DOHH2 (cell line): Measurements from ENCODE around the gene DDA1.
"Not testable (repeated sequence)": the region's sequence is repeated elsewhere in the genome, so short reads cannot be mapped to it uniquely, and the experiment has no call there.

Experiments used
- H3F3A ChIP-seq: fragments of 200-600 bp; sonication (generic), shearing (Covaris generic); 2 replicates; pipeline ENCODE4 v1.6.0; 2016; ENCODE audit warnings: antibody characterized with exemption, mild to moderate bottlenecking; ENCODE audit not compliant: control insufficient read depth, insufficient read depth
- H3K27ac ChIP-seq: fragments of 200-600 bp; sonication (generic); 2 replicates; pipeline ENCODE4 v1.5.1; 2014; ENCODE audit warnings: low read depth, mild to moderate bottlenecking, low read length, moderate library complexity
- H3K27me3 ChIP-seq: fragments of 200-600 bp; sonication (generic); 2 replicates; pipeline ENCODE4 v1.6.1; 2014; ENCODE audit warnings: mild to moderate bottlenecking, low read length, mixed read lengths; ENCODE audit not compliant: control insufficient read depth
- H3K36me3 ChIP-seq: fragments of 200-600 bp; sonication (generic); 2 replicates; pipeline ENCODE4 v1.6.1; 2014; ENCODE audit warnings: mild to moderate bottlenecking, low read length, moderate library complexity, mixed read lengths; ENCODE audit not compliant: control insufficient read depth
- H3K4me1 ChIP-seq: fragments of 200-600 bp; sonication (generic); 2 replicates; pipeline ENCODE4 v1.6.1; 2014; ENCODE audit warnings: mild to moderate bottlenecking, low read length, mixed read lengths; ENCODE audit not compliant: control insufficient read depth
- H3K4me2 ChIP-seq: fragments of 200-600 bp; sonication (generic); 2 replicates; pipeline ENCODE4 v1.6.0; 2014; ENCODE audit warnings: mild to moderate bottlenecking, low read length, moderate library complexity
- H3K4me3 ChIP-seq: fragments of 200-600 bp; sonication (generic); 2 replicates; pipeline ENCODE4 v1.5.1; 2014; ENCODE audit warnings: mild to moderate bottlenecking, low read length, mixed read lengths
- H3K79me2 ChIP-seq: fragments of 200-600 bp; sonication (generic); 2 replicates; pipeline ENCODE4 v1.6.1; 2014; ENCODE audit warnings: mild to moderate bottlenecking, low read length, mixed read lengths; ENCODE audit not compliant: control insufficient read depth
- H3K9me2 ChIP-seq: fragments of 200-600 bp; sonication (generic); replicated peaks from 2 replicates; pipeline ENCODE4 v1.6.1; 2014; ENCODE audit warnings: mild to moderate bottlenecking, low read length, mixed read lengths; ENCODE audit not compliant: control insufficient read depth
- H3K9me3 ChIP-seq: fragments of 200-600 bp; sonication (generic); 2 replicates; pipeline ENCODE4 v1.6.1; 2014; ENCODE audit warnings: antibody characterized with exemption, low read length, mixed read lengths; ENCODE audit not compliant: control insufficient read depth, insufficient read depth
- H4K20me1 ChIP-seq: fragments of 200-600 bp; sonication (generic); 2 replicates; pipeline ENCODE4 v1.6.0; 2014; ENCODE audit warnings: low read depth, mild to moderate bottlenecking, antibody characterized with exemption, low read length, moderate library complexity; ENCODE audit not compliant: control insufficient read depth, insufficient read depth
- CTCF ChIP-seq: fragments of 200-600 bp; sonication (generic); IDR thresholded peaks from one replicate; pipeline ENCODE4 v1.5.1; 2014; ENCODE audit warnings: antibody characterized with exemption, mild to moderate bottlenecking, low read depth, low read length; ENCODE audit not compliant: poor library complexity, severe bottlenecking
- EZH2phosphoT487 ChIP-seq: fragments of 200-600 bp; sonication (generic); IDR thresholded peaks from 2 replicates; pipeline ENCODE4 v1.6.1; 2017; ENCODE audit warnings: borderline replicate concordance, mild to moderate bottlenecking, antibody characterized with exemption, low read length, moderate library complexity, mixed read lengths

Gene DDA1

GRCh38 chr19:17294051-17294891, 15.1 kb upstream of the DDA1 start:
- Histone ChIP-seq H4K20me1 (0 out of 2 replicates have a peak, but pooled peaks cover 3% of the 10 kb centered on the region), H3F3A (0 out of 2 replicates have a peak, but pooled peaks cover 3% of the 10 kb centered on the region), H3K27me3 (no peaks in the 10 kb centered on the region), H3K79me2 (peaks cover 12% of the 10 kb centered on the region), H3K9me2 (no peaks in the 10 kb centered on the region), H3K36me3 (peaks cover 4% of the 10 kb centered on the region), H3K4me2 (peak overlapping the region; percentile 100), H3K4me3 (peak overlapping the region; percentile 20; the same call in 1 of the 2 replicates), H3K27ac (no peak overlapping the region), H3K9me3 (0 out of 2 replicates have a peak, but pooled peaks cover 2% of the 10 kb centered on the region), H3K4me1 (peaks cover 27% of the 10 kb centered on the region)
- TF ChIP-seq EZH2phosphoT487: no peak
- no peak for TF ChIP-seq CTCF

DNA sequence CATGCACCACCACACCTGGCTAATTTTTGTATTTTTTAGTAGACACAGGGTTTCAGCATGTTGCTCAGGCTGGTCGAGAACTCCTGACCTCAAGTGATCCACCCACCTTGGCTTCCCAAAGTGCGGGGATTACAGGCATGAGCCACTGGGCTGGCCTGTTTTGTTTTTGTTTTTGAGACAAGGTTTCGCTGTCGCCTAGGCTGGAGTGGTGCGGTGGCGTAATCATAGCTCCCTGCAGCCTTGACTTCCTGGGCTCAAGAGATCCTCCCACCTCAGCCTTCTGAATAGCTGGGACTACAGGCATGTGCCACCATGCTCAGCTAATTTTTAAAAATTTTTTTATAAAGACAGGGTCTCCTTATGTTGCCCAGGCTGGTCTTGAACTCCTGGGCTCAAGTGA, 13.8 kb upstream of the DDA1 start:
- not testable (repeated sequence) for H3K36me3 ChIP-seq, H3K27ac ChIP-seq, H4K20me1 ChIP-seq, H3K27me3 ChIP-seq, H3K9me3 ChIP-seq, H3K9me2 ChIP-seq, H3K4me3 ChIP-seq, H3F3A ChIP-seq, H3K4me2 ChIP-seq
- Histone ChIP-seq H3K79me2 (peaks cover 12% of the 10 kb centered on the region), H3K4me1 (peaks cover 27% of the 10 kb centered on the region)

GRCh38 chr19:17296273-17296672, 13.1 kb upstream of the DDA1 start:
- Histone ChIP-seq H3K36me3 (peaks cover 4% of the 10 kb centered on the region), H3K4me3 (no peak overlapping the region), H3F3A (0 out of 2 replicates have a peak, but pooled peaks cover 3% of the 10 kb centered on the region), H3K4me2 (no peak overlapping the region), H4K20me1 (0 out of 2 replicates have a peak, but pooled peaks cover 3% of the 10 kb centered on the region), H3K4me1 (peaks cover 27% of the 10 kb centered on the region), H3K9me2 (no peaks in the 10 kb centered on the region), H3K9me3 (0 out of 2 replicates have a peak, but pooled peaks cover 2% of the 10 kb centered on the region), H3K79me2 (peaks cover 12% of the 10 kb centered on the region), H3K27ac (no peak overlapping the region), H3K27me3 (no peaks in the 10 kb centered on the region)
- TF ChIP-seq CTCF (no peak), EZH2phosphoT487 (no peak)

DNA sequence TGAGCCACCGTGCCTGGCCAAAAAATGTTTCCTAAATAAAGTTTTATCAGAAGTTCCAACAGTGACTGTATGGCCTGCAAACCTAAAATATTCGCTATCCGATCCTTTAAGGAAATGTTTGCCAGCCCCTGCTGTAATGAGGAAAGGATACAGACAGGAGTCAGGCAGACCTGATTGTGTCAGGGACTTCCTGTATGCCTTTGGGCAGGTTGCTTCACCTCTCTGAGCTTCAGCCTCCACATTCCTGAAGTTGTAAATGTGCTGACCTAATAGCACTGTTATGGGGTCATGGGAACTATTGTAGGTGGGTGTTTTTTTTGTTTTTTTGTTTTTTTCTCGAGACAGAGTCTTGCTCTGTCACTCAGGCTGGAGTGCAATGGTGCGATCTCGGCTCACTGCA, 12.4 kb upstream of the DDA1 start:
- peaks cover 25% of the 10 kb centered on the region for H3K4me1 ChIP-seq
- H3F3A ChIP-seq: 0 out of 2 replicates have a peak, but pooled peaks cover 3% of the 10 kb centered on the region
- H3K9me2 ChIP-seq: no peaks in the 10 kb centered on the region
- H3K79me2 ChIP-seq: peaks cover 12% of the 10 kb centered on the region
- H3K9me3 ChIP-seq: 0 out of 2 replicates have a peak, but pooled peaks cover 2% of the 10 kb centered on the region
- peaks cover 4% of the 10 kb centered on the region for H3K36me3 ChIP-seq
- H4K20me1 ChIP-seq: 0 out of 2 replicates have a peak, but pooled peaks cover 3% of the 10 kb centered on the region
- no peak for TF ChIP-seq CTCF
- TF ChIP-seq EZH2phosphoT487: no peak
- no peak overlapping the region for H3K27ac ChIP-seq
- H3K4me2 ChIP-seq: no peak overlapping the region
- H3K4me3 ChIP-seq: no peak overlapping the region
- no peaks in the 10 kb centered on the region for H3K27me3 ChIP-seq
